Lung (tissue), 12 donors: ENCODE results near the gene ANXA3. TPM values are rescaled to one million over a fixed set of nuclear protein-coding genes. Genes with fewer than 3 reads are reported as not detected.
A peak's percentile ranks its signal among the peaks of the same experiment; 100 is the strongest.

Experiments used
- ATAC-seq: fragments of 200-7000 bp; cut with Tn5 transposase; one replicate; pipeline ENCODE4 v1.9.1; 2020; ENCODE audit warnings: moderate number of reproducible peaks; ENCODE audit not compliant: insufficient read depth, low FRiP score
- DNase-seq, 3 donors: peaks; one replicate each; pipeline ENCODE4 v3.0.0-alpha.2; 2013 to 2017
- H3K27ac ChIP-seq, 2 donors: one replicate each; pipeline ENCODE4 v1.5.1; 2013; ENCODE audit warnings: mild to moderate bottlenecking in 2 of 2, moderate library complexity in 2 of 2, control low read depth in 1 of 2, inconsistent platforms in 1 of 2, low read depth in 1 of 2, low read length in 1 of 2
- H3K27me3 ChIP-seq, 3 donors: one replicate each; pipeline ENCODE4 v1.5.1; 2013; ENCODE audit warnings: low read length in 2 of 3; ENCODE audit not compliant: control insufficient read depth in 3 of 3, insufficient read depth in 3 of 3
- H3K36me3 ChIP-seq, 4 donors: one replicate each; pipeline ENCODE4 v1.5.1; 2013; ENCODE audit warnings: low read length in 4 of 4, mild to moderate bottlenecking in 1 of 4, moderate library complexity in 1 of 4; ENCODE audit not compliant: control insufficient read depth in 4 of 4, insufficient read depth in 4 of 4
- H3K4me1 ChIP-seq, 5 donors: one replicate each; pipeline ENCODE4 v1.5.1; 2013; ENCODE audit warnings: low read length in 5 of 5, mild to moderate bottlenecking in 2 of 5, moderate library complexity in 1 of 5; ENCODE audit not compliant: control insufficient read depth in 5 of 5, insufficient read depth in 5 of 5
- H3K4me3 ChIP-seq: one replicate; pipeline ENCODE4 v1.5.1; 2013; ENCODE audit warnings: mild to moderate bottlenecking, control low read depth, moderate library complexity
- H3K9ac ChIP-seq, 2 donors: one replicate each; pipeline ENCODE4 v1.5.1; 2013; ENCODE audit warnings: low read length in 2 of 2, control low read depth in 1 of 2; ENCODE audit not compliant: insufficient read depth in 1 of 2
- H3K9me3 ChIP-seq, 4 donors: one replicate each; pipeline ENCODE4 v1.5.1; 2013; ENCODE audit warnings: low read length in 3 of 4, mild to moderate bottlenecking in 1 of 4, moderate library complexity in 1 of 4; ENCODE audit not compliant: control insufficient read depth in 4 of 4, insufficient read depth in 3 of 4
- CTCF ChIP-seq: IDR thresholded peaks from 2 replicates; pipeline ENCODE4 v1.5.1; 2012; ENCODE audit warnings: mild to moderate bottlenecking; ENCODE audit errors: control extremely low read depth, extremely low read depth
- WGBS, 2 donors: extraction: QIAGEN DNeasy Blood & Tissue Kit; methylation state at CpG; one replicate each; pipeline ENCODE4 v1.1.7; 2013; 5-methylcytosine and 5-hydroxymethylcytosine counted together
- polyA plus RNA-seq, 2 donors: library from polyadenylated mRNA; stranded (reverse); fragments of 200-250 nt; gene quantifications; one replicate each; pipeline ENCODE4 v1.2.1, GENCODE V29; 2013
- total RNA-seq, 2 donors: library from RNA; depleted of rRNA in 1 of 2; stranded (reverse); fragments of >200 nt in 1 of 2; gene quantifications; one replicate each; pipeline ENCODE4 v1.2.1, GENCODE V29; 2014 to 2021
- donor health status: control.
- donor health status: control.
- donor health status: Bipolar disorder and iron deficiency.
- donor health status: healthy.
- donor health status: DM: yes; HTN: yes; CAD: no.

The ANXA3 gene
- total and polyA plus RNA-seq, 4 donors, result 84.1 to 244 (median 156) TPM

GRCh38 chr4:78557841-78558240 is 6.3 kb downstream of the ANXA3 start:
- no peak overlapping the region for H3K27ac ChIP-seq
- WGBS, 2 donors, result 53 to 72% methylated on average over 2 of the region's 2 CpGs
- DNase-seq (no peak), ATAC-seq (no peak)
- no peak overlapping the region for H3K4me3 ChIP-seq
- TF ChIP-seq CTCF, result no peak
- peaks cover 5 to 10% (median 7%) of the 10 kb centered on the region in 5 donors for H3K4me1 ChIP-seq
- no peaks in the 10 kb centered on the region for H3K9me3 ChIP-seq
- H3K27me3 ChIP-seq, result no peaks in the 10 kb centered on the region
- H3K36me3 ChIP-seq, result no peaks in the 10 kb centered on the region
- no peak overlapping the region for H3K9ac ChIP-seq

- Histone ChIP-seq H3K4me3 (no peak overlapping the region), H3K27ac (no peak overlapping the region), H3K27me3 (no peaks in the 10 kb centered on the region), H3K4me1 (peaks cover 4 to 10% (median 5%) of the 10 kb centered on the region in 5 donors), H3K36me3 (no peaks in the 10 kb centered on the region), H3K9ac (no peak overlapping the region), H3K9me3 (no peaks in the 10 kb centered on the region)
- no peak for DNase-seq
- WGBS, 2 donors, result 56 to 62% methylated on average over 1 of the region's 1 CpG
- ATAC-seq, result no peak
- no peak for TF ChIP-seq CTCF
Observed at GRCh38 chr4:78558410-78558809, 6.8 kb downstream of the ANXA3 start.

GRCh38 chr4:78560296-78560963 is 8.9 kb downstream of the ANXA3 start:
- Histone ChIP-seq H3K9me3 (no peaks in the 10 kb centered on the region), H3K9ac (no peak overlapping the region), H3K4me1 (peaks cover 0 to 10% (median 5%) of the 10 kb centered on the region in 5 donors), H3K27me3 (no peaks in the 10 kb centered on the region), H3K27ac (peak overlapping the region in 1 of 2 donors; percentile 51), H3K4me3 (no peak overlapping the region), H3K36me3 (no peaks in the 10 kb centered on the region)
- DNase-seq, result no peak
- WGBS, 2 donors, result 71 to 91% methylated on average over 2 of the region's 2 CpGs
- TF ChIP-seq CTCF, result no peak
- ATAC-seq, result peak; percentile 48

- TF ChIP-seq CTCF, result no peak
- DNase-seq, result peak in 2 of 3 donors; percentile 64 to 80
- Histone ChIP-seq H3K36me3 (no peaks in the 10 kb centered on the region), H3K9ac (no peak overlapping the region), H3K27ac (no peak overlapping the region), H3K4me1 (peaks cover 0 to 13% (median 5%) of the 10 kb centered on the region in 5 donors), H3K27me3 (no peaks in the 10 kb centered on the region), H3K4me3 (no peak overlapping the region), H3K9me3 (no peaks in the 10 kb centered on the region)
- no peak for ATAC-seq
Observed at GRCh38 chr4:78561677-78562076, 10.1 kb downstream of the ANXA3 start.
